GM18858 (cell line): Measurements from ENCODE around the gene NSD1.
"Not testable (repeated sequence)": the region's sequence is repeated elsewhere in the genome, so short reads cannot be mapped to it uniquely, and the experiment has no call there.

Experiments
- ATAC-seq: cut with Tn5 transposase; IDR thresholded peaks from one replicate; pipeline ENCODE4 v1.9.1; 2021; ENCODE audit not compliant: unreplicated experiment

The NSD1 gene

DNA sequence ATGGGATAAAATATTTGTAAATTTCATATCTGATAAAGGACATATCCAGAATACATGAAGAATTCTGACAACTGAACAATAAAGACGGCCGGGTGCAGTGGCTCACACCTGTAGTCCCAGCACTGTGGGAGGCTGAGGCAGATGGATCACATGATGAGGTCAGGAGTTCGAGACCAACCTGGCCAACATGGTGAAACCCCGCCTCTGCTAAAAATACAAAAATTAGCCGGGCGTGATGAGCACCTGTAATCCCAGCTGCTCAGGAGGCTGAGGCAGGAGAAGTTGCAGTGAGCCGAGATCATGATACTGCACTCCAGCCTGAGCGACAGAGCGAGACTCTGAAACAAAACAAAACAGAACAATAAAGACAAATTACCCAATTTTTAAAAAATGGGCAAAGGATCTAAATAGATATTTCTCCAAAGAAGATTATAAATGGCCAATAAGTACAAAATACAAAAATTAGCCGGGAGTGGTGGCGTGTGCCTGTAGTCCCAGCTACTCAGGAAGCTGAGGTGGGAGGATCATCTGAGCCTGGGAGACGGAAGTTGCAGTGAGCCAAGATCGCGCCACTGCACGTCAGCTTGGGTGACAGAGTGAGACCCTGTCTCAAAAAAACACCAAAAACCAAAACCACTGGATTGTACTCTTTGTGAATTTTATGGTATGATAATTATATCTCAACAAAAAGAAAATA is 9.6 kb upstream of the NSD1 start:
- no peak for ATAC-seq

DNA sequence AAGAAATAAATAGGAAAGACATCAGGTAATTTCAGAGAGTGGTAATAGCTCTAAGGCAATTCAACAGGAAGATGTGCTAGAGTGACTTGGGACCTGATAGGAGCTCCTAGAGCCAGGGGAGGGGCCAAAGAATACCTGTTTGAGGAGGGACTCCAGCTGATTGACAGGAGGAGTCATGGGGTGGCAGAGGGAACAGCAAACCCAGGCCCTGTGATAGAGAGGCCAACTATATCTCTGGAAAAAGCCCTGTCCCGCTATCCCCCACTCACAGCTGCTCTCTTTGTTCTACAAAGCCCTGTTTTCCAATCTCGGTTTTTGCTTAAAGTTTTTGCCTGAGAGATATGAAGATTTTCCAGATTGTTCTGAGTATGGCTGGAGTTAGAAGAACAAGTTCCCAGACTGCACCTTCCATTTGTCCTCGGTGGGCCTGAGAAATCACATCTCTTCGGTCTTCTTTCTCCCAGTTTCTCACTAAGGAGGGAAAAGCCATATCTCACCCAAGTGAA is 9.0 kb upstream of the NSD1 start:
- ATAC-seq = no peak

DNA sequence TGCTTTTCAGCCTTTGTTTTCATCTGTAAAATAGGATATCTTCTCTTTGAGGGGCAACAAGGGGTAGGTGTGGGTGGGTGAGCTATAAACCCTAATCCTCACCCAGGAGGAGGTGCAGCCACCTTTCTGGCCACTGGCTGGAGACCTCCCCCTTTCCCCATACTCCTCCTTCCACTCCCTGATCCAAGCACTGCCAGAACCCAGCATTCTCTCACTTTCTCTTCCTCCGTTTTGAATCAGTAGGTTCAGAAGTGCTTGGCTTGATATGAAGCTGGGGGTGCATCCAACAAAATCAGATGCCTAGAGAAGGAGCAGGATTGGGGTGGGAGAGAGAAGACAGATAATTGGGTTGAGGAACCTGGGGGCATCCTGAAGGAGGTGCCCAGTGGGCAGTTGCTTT is 6.8 kb upstream of the NSD1 start:
- no peak for ATAC-seq

DNA sequence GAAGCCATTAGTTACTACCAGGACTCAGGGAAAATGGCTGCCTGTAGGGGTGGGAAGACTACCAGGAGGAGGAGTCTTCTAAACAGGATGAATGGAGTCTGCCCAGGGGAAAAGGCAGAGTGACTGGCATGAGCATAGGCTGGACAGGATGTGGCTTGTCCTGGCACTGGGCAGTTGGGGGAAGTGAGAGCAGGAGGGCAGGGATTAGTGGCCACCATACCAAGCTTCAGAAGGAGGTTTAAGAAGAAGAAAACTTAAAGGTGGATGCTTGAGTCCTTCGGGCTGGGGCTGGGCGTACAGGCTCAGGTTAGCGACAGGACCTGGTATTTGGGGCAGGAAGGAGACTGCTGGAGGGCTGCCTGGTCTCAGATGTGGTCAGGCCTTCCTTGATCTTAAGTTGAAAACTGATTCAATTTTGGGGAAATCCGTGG is 5.0 kb upstream of the NSD1 start:
- ATAC-seq = no peak

DNA sequence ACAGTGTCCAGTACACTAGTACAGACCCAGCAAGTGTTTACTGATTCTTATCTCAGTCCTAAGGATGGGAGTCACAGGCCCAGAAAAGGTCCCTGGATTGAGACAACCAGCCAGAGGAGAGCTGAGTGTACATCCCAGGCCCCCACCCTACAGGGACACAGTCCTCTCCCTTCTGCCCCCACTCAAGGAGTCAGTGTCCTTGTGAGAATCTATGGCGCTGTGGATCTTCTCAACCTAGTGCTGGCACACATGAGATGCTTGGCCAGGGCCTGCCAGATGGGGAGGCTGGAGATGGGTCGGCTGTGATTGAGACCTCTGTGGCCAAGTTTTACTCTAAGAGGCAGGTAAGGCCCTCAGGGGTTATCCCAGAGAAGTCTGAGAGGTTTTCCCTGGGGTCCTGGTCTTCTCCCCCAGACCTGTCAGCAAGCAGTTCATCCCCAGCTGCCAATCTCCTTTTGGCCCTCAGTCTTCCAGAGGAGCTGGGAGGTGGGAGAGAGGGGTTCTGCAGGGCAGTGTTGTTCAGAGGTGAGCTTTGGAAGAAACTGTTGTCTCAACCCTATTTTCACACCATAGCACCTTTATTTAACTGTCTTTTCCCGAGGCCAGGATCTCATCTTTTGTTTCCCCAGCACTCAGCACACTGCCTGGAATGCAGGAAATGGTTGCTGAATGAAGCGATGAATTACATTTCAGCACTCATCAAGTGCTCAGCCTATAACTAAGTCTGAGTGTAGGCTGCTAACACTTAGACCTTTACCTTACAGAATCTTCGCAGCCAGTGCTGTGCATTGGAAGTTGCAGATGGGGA is 3.2 kb upstream of the NSD1 start:
- no peak for ATAC-seq

DNA sequence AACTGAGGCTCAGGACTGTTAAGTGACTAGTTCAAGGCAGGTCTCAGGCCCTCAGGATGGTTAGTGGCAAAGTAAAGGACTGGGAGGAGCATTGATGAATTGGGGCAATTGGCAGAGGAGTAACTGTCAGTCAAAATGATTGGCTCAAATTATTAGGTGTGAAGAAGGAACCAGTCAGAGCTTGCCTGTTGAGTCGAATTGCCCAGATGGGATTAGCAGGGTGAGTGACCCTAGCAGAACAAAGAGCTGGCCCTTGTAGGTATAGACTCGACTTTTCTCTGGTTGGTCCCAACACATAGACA is 2.6 kb upstream of the NSD1 start:
- no peak for ATAC-seq

DNA sequence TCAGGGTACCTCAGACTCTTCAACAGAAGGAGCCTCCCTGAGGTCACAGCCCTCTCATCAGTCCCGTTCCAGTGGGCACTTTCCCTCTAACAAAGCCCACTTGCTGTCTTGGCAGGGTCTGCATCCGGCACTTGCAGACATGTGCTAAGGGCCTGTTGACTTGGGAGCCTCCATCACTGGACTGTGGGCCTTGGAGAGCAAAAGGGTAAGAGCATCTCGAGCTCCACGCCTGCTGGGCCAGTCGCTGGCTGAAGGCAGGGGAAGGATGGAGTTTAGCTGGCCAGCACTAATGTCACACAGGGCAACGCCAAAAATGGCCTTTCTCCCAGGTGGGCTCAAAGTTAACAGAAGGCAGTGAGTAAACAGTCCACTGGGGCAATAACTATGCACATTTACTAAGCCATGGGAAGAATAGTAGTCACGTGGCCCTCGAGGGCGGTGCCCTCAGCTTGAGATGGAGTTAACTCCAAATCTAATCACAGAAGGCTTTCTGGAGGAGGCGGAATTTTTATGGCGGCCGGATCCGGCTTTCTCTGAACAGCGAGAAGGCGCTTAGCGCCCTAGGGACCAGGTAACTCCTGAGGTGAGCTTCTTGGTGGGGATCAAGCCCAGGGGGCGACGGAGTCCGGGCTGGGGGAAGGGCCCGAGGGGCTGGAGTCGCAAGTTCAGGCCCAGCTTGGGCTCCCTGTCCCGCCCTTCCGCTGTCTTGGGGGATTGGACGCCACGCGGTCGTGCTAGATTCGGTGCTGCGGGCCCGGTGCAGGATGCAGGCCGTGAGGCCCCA is 2.0 kb upstream of the NSD1 start:
- ATAC-seq = no peak

DNA sequence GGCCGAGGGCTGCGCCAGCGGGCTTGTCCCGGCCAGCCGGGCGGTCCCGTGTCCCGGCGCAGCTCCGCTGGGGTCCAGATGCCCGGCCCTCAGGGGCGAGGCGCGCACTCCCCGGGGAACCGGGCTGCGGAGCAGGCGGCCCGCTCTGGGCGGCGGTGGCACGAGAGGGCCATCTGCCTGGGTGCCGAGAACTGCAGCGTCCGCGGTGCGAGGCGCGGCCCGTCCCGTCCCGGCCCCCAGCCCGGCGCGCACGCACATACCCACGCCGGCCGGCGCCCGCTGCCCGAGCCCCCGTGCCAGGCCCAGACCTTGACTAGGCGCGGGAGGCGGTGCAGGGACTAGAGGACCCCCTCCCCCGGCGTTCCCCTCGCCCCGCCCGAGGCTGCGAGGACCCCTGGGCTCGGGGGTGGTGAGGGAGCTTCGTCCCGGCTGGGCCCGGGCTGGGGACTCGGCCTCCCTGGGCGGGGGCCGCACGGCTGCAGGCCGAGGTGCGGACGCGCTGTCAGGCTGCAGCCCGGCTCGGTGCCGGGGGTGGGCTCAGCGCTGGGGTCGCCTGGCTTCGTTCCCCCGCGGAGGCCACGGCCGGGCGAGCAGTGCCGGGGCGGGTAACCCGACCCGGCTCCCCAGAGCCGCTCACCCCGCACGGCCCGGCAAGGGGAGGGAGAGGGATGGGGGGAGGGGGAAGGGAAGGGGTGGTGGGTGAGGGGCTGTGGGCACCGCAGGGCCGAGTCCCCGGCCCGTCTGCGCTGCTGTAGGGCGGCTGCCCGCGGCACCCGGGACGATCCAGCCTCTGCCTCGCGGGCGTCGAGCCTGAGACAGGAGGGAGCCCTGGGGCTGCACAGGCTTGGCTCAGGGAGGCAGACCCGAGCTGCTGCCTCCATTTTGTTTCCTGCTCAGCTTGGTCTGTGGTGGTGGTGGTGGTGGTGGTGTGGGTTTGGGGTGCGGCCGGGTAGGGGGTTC is 1.2 kb upstream of the NSD1 start:
- ATAC-seq = no peak

DNA sequence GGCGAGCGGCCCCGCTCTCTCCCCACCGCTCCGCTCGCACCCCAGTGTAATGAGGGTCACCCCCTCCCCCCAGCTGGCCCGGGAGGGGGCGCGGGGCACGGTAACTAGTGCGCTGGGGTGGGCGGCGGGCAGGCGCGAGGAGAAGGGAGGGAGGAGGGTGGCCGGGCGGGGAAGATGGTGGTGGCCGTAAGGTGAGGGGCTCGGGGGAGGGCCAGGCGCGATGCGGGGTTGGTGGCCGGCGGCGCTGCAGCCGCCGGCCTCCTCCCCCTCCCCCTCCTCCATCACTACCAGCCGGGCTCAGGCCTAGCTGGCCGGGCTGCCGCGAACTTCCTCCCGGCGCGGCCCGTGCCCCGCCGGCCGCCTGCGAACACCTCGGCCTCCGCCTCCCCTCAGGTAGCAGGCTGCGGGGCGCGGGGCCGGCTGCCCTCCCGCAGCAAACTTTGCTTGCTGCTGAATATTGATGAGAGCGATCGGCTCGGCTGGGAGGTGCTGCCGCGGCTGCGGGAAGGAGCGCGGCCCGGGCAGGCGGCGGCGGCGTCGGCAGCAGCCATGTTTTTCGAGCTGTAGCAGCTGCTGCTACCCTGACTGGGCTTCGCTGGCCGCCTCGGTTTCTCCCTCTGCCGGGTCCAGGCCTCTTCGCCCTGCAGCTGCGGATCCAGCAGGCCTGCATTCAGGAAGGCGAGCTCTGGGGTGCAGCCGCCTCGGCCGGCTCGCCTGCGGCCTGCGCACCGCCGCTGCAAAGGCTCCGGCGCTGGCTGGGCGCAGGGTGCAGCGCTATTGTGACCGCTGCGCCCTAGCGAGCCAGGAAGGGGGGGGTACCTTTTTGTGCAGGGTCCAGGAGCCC is 502 bp downstream of the NSD1 start:
- ATAC-seq = peak; percentile 22

DNA sequence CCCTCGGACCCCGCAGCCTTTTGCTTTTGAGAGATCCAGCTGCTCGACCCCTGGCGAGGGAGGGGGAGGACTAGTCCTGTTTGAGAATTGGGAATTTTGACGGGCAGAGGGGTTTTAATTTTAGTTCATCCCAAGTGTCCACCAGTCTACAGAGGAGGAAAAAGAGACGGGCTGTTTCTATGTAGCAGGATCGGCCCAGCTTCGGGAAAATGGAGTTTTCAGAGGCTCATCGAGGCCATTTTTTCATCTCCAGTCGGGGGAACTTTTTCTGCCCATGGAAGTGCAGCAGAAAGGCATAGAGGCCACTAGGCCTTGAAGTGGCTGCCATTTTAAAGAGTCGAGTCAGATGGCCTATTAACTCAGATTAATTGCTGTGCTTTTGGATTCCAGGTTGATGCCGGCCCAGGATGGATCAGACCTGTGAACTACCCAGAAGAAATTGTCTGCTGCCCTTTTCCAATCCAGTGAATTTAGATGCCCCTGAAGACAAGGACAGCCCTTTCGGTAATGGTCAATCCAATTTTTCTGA is 1.2 kb downstream of the NSD1 start:
- ATAC-seq = no peak

DNA sequence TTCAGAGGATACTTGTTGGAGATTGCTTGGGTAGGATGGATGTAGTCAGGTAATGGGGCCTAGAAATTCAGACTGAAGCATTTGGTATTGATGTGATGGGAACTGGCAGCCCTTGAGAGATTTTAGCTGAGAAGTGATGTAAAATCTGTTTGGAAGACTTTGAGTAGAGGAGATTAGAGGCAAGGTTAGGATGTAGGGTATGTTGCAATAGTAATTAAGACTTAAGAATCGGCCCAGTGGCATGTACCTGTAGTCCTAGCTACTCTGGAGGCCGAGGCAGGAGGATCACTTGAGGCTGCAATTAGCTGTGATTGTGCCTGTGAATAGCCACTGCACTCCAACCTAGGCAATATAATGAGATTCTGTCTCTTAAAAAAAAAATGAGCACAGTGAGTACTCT is 6.7 kb downstream of the NSD1 start:
- no peak for ATAC-seq

DNA sequence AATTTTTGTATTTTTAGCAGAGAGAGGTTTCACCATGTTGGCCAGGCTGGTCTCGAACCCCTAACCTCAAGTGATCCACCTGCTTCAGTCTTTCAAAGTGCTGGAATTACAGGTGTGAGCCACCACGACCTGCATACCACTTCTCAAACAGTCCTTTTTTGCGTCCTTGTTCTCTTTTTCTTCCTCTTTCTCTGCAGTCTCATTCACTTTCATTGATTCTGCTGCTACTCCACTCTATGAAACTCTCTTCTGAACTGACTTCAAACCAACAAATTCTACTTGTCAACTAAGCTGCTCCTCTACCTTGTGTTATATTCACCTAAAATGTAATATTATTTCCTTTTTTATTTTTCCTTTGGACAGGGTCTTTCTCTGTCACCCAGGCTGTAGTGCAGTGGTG is 7.9 kb downstream of the NSD1 start:
- ATAC-seq = no peak

DNA sequence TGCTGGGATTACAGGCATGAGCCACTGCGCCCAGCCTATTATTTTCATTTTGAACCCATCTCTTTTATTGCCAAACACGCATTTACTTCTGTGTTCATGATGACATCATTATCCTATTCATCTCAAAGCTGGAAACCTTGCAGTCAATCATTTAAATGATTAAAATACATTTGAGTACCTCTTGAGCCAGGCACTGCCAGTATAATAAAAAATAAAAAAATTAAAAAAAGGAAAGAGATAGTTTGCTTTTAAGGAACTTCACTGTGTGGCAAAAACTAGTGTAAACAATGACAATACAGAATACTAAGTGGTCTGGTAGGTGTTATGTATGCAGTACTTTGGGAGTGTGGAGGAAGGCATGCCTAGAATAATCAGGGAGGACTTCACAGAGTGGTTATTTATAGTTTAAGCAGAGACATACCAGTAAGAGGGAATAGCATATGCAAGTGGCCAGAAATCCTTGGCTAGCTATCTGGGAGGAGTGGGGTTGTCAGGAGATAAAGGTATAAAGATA is 8.6 kb downstream of the NSD1 start:
- no peak for ATAC-seq

DNA sequence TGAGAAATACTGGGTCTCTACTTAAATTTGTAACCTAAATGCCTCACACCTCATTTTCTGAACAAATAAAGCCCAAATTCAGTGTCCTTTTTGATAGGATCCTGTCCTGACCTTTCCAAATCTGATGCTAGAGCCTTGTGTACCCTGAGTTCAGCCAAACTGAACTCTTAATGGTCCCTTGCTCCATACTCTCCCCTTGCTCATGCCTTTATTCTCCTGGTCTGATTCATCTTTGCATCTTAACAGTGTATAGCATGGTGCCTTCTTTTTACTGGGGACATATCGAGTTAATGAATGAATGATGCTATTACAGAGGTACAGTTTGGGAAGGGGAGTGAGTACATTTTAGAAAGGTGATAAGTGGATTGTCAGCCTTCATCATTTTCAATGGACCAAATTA is 9.2 kb downstream of the NSD1 start:
- ATAC-seq = no peak

DNA sequence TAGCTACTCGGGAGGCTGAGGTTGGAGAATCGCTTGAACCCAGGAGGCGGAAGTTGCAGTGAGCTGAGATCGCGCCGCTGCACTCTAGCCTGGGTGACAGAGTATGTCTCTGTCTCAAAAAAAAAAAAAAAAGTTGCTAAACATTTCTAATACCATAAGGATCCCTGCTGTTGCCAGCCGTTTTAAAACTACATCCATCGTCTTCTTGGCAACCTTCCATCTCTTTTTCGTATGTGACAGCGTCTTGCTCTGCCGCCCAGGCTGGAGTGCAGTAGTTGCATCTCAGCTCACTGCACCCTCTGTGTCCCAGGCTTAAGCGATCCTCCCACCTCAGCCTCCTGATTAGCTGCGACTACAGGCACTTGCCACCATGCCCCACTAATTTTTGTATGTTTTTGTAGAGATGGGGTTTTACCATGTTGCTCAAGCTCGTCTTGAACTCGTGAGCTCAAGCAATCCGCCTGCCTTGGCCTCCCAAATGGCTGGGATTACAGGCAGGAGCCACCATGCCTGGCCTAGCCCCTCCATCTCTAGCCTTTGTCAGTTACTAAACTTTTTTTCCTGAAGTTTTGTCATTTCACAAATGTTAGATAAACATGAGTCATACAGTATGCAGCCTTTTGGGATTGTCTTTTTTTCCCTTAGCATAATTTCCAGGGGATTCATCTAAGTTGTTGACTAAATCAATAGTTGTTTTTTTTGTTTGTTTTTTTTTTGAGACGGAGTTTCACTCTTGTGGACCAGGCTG is 13.5 kb downstream of the NSD1 start:
- no peak for ATAC-seq

DNA sequence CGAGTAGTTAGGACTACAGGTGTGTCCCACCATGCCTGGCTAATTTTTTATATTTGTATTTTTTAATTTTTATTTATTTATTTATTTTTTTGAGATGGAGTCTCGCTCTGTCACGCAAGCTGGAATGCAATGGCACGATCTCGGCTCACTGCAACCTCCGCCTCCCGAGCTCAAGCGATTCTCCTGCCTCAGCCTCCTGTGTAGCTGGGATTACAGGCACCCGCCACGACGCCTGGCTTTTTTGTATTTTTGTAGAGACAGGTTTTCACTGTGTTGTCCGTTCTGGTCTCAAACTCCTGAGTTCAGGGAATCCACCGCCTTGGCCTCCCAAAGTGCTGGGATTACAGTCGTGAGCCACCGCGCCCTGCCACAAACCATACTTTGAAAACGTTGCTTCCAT is 16.5 kb downstream of the NSD1 start:
- ATAC-seq = not testable (repeated sequence)

DNA sequence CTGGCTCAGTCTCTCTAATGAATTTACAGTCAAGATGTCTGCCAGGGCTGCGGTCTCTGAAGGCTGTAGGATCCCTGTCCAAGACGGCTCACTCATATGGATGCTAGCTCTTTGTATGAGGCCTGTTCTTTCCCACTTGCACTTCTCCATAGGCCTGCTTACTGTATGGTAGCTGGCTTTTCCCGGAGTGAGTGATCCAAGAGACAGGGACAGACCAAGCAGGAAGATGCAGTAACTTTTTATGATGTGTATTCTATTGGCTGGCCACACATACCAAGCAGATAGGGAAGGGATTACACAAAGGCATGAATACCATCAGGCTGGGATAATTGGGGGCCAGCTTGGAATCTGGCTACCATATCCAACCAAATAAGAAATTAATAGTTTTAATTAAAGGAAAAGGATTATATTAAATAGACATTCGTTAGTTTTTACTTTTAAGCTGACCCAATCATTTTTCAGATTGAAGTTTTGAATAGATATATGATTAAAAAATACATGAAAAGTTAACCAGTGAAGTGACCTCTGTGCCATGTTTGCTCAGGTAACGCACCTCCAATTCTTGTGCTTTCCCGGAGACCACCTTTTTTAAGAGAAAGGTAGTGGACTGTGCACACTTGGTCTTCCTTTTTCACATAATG is 20.6 kb downstream of the NSD1 start:
- no peak for ATAC-seq

DNA sequence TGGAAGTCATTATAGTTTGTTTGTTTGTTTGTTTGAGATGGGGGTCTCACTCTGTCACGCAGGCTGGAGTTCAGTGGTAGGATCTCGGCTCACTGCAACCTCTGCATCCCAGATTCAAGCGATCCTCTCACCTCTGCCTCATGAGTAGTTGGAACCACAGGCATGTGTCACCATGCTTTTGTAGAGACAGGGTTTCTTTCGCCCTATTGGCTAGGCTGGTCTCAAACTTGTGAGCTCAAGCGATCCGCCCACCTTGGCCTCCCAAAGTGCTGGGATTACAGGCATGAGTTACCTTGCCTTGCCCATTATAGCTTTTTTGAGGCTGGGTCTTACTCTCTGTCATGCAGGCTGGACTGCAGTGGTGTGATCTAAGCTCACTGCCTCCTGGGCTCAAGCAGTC is 28.8 kb downstream of the NSD1 start:
- no peak for ATAC-seq
